GM23338 (cell line): ENCODE data around the gene C1QTNF8. TPM values are rescaled to one million over a fixed set of nuclear protein-coding genes. Genes with fewer than 3 reads are reported as not detected.

Experiments
- ATAC-seq: fragments of 200-7000 bp; cut with Tn5 transposase; 3 replicates; pipeline ENCODE4 v1.9.1; 2020
- DNase-seq: peaks from one replicate; pipeline ENCODE4 v3.0.0-alpha.2; 2015; ENCODE audit warnings: low spot score
- H2AFZ ChIP-seq: fragments of 200-600 bp; sonication (generic); 2 replicates; pipeline ENCODE4 v1.8.0; 2016; ENCODE audit warnings: antibody characterized with exemption, mild to moderate bottlenecking, moderate library complexity
- H3F3A ChIP-seq: fragments of 200-600 bp; sonication (generic); replicated peaks from 2 replicates; pipeline ENCODE4 v1.8.0; 2017; ENCODE audit warnings: antibody characterized with exemption, mixed run types, low read depth
- H3K27ac ChIP-seq: fragments of 200-600 bp; sonication (generic); 2 replicates; pipeline ENCODE4 v1.6.1; 2016; ENCODE audit warnings: low read depth
- H3K27me3 ChIP-seq: fragments of 200-600 bp; sonication (generic); 2 replicates; pipeline ENCODE4 v1.8.0; 2016; ENCODE audit warnings: mild to moderate bottlenecking, mixed run types, moderate library complexity; ENCODE audit not compliant: insufficient read depth
- H3K36me3 ChIP-seq: fragments of 200-600 bp; sonication (generic); 2 replicates; pipeline ENCODE4 v1.8.0; 2016; ENCODE audit warnings: mild to moderate bottlenecking; ENCODE audit not compliant: insufficient read depth
- H3K4me1 ChIP-seq: fragments of 200-600 bp; sonication (generic); 2 replicates; pipeline ENCODE4 v1.8.0; 2016; ENCODE audit warnings: mild to moderate bottlenecking, moderate library complexity; ENCODE audit not compliant: insufficient read depth
- H3K4me2 ChIP-seq: fragments of 200-600 bp; sonication (generic); 2 replicates; pipeline ENCODE4 v1.7.1; 2017; ENCODE audit warnings: mixed run types
- H3K4me3 ChIP-seq: fragments of 200-600 bp; sonication (generic); 2 replicates; pipeline ENCODE4 v1.6.1; 2016; ENCODE audit warnings: mixed run types
- H3K79me2 ChIP-seq: fragments of 200-600 bp; sonication (generic); replicated peaks from 2 replicates; pipeline ENCODE4 v1.8.0; 2017; ENCODE audit warnings: mild to moderate bottlenecking; ENCODE audit not compliant: insufficient read depth
- H3K9me2 ChIP-seq: fragments of 200-600 bp; sonication (generic); 2 replicates; pipeline ENCODE4 v1.8.0; 2017; ENCODE audit not compliant: insufficient read depth
- H4K20me1 ChIP-seq: fragments of 200-600 bp; sonication (generic); replicated peaks from 2 replicates; pipeline ENCODE4 v1.8.0; 2017; ENCODE audit warnings: mild to moderate bottlenecking; ENCODE audit not compliant: insufficient read depth
- H3K27ac Mint-ChIP-seq: 2 replicates; pipeline ENCODE4 v1.8.0; 2020; ENCODE audit warnings: inconsistent platforms, mild to moderate bottlenecking, moderate library complexity, mixed read lengths
- H3K27me3 Mint-ChIP-seq: 3 replicates; pipeline ENCODE4 v1.8.0; 2022; ENCODE audit warnings: low read depth, mild to moderate bottlenecking, moderate library complexity, mixed read lengths, inconsistent platforms; ENCODE audit not compliant: insufficient read depth, poor library complexity
- H3K36me3 Mint-ChIP-seq: 3 replicates; pipeline ENCODE4 v1.8.0; 2021; ENCODE audit warnings: low read depth, mild to moderate bottlenecking, inconsistent platforms, moderate library complexity, mixed read lengths
- H3K4me1 Mint-ChIP-seq: 3 replicates; pipeline ENCODE4 v1.8.0; 2020; ENCODE audit warnings: mild to moderate bottlenecking, inconsistent platforms, mixed read lengths
- H3K4me3 Mint-ChIP-seq: 3 replicates; pipeline ENCODE4 v1.8.0; 2021; ENCODE audit warnings: moderate library complexity, mild to moderate bottlenecking, inconsistent platforms, mixed read lengths
- H3K9me3 Mint-ChIP-seq: 3 replicates; pipeline ENCODE4 v1.8.0; 2020; ENCODE audit warnings: moderate library complexity, mild to moderate bottlenecking, inconsistent platforms, mixed read lengths
- EZH2 ChIP-seq: fragments of 200-600 bp; sonication (generic); IDR thresholded peaks from one replicate; pipeline ENCODE4 v1.8.0; 2017; ENCODE audit warnings: antibody characterized with exemption, mild to moderate bottlenecking, low read depth; ENCODE audit not compliant: unreplicated experiment
- JUNB ChIP-seq: IDR thresholded peaks from one replicate; pipeline ENCODE4 v1.6.1; 2016; ENCODE audit warnings: antibody characterized with exemption; ENCODE audit not compliant: unreplicated experiment
- POLR2AphosphoS5 ChIP-seq: IDR thresholded peaks from 2 replicates; pipeline ENCODE4 v1.6.1; 2016; ENCODE audit warnings: antibody characterized with exemption, low read depth
- ZNF114 ChIP-seq: fragments of 250-450 bp; sonication (Bioruptor Pico); IDR thresholded peaks from 2 replicates; pipeline ENCODE4 v1.5.0; 2020; ENCODE audit warnings: mild to moderate bottlenecking, moderate library complexity
- ZNF331 ChIP-seq: fragments of 250-450 bp; sonication (Bioruptor Pico); IDR thresholded peaks from 2 replicates; pipeline ENCODE4 v1.5.0; 2020; ENCODE audit warnings: low read depth, mild to moderate bottlenecking, moderate library complexity
- polyA plus RNA-seq: library from polyadenylated mRNA; unstranded; fragments of >200 nt; fragmentation: Nextera tagmentation; extraction: Ambion mirVana; gene quantifications from 2 replicates; pipeline ENCODE4 v1.2.1, GENCODE V29; 2016
- total RNA-seq: library from RNA; depleted of rRNA; stranded (reverse); fragments of >200 nt; shearing (Covaris generic); gene quantifications from 2 replicates; pipeline ENCODE4 v1.2.3, GENCODE V29; 2014
- TF ChIP-seq, protein P1 (sequence below): fragments of 250-450 bp; sonication (Bioruptor Pico); IDR thresholded peaks from 2 replicates; pipeline ENCODE4 v1.5.0; 2020; ENCODE audit warnings: mild to moderate bottlenecking, moderate library complexity
- TF ChIP-seq, protein P2 (sequence below): IDR thresholded peaks from 2 replicates; pipeline ENCODE4 v1.6.1; 2016; ENCODE audit warnings: antibody characterized with exemption

Gene C1QTNF8
- total and polyA plus RNA-seq, 2 experiments from 2014 or later, result not detected

GRCh38 chr16:1142911-1143310, 46.9 kb upstream of the C1QTNF8 start (continued):
- TF ChIP-seq, protein P1, sequence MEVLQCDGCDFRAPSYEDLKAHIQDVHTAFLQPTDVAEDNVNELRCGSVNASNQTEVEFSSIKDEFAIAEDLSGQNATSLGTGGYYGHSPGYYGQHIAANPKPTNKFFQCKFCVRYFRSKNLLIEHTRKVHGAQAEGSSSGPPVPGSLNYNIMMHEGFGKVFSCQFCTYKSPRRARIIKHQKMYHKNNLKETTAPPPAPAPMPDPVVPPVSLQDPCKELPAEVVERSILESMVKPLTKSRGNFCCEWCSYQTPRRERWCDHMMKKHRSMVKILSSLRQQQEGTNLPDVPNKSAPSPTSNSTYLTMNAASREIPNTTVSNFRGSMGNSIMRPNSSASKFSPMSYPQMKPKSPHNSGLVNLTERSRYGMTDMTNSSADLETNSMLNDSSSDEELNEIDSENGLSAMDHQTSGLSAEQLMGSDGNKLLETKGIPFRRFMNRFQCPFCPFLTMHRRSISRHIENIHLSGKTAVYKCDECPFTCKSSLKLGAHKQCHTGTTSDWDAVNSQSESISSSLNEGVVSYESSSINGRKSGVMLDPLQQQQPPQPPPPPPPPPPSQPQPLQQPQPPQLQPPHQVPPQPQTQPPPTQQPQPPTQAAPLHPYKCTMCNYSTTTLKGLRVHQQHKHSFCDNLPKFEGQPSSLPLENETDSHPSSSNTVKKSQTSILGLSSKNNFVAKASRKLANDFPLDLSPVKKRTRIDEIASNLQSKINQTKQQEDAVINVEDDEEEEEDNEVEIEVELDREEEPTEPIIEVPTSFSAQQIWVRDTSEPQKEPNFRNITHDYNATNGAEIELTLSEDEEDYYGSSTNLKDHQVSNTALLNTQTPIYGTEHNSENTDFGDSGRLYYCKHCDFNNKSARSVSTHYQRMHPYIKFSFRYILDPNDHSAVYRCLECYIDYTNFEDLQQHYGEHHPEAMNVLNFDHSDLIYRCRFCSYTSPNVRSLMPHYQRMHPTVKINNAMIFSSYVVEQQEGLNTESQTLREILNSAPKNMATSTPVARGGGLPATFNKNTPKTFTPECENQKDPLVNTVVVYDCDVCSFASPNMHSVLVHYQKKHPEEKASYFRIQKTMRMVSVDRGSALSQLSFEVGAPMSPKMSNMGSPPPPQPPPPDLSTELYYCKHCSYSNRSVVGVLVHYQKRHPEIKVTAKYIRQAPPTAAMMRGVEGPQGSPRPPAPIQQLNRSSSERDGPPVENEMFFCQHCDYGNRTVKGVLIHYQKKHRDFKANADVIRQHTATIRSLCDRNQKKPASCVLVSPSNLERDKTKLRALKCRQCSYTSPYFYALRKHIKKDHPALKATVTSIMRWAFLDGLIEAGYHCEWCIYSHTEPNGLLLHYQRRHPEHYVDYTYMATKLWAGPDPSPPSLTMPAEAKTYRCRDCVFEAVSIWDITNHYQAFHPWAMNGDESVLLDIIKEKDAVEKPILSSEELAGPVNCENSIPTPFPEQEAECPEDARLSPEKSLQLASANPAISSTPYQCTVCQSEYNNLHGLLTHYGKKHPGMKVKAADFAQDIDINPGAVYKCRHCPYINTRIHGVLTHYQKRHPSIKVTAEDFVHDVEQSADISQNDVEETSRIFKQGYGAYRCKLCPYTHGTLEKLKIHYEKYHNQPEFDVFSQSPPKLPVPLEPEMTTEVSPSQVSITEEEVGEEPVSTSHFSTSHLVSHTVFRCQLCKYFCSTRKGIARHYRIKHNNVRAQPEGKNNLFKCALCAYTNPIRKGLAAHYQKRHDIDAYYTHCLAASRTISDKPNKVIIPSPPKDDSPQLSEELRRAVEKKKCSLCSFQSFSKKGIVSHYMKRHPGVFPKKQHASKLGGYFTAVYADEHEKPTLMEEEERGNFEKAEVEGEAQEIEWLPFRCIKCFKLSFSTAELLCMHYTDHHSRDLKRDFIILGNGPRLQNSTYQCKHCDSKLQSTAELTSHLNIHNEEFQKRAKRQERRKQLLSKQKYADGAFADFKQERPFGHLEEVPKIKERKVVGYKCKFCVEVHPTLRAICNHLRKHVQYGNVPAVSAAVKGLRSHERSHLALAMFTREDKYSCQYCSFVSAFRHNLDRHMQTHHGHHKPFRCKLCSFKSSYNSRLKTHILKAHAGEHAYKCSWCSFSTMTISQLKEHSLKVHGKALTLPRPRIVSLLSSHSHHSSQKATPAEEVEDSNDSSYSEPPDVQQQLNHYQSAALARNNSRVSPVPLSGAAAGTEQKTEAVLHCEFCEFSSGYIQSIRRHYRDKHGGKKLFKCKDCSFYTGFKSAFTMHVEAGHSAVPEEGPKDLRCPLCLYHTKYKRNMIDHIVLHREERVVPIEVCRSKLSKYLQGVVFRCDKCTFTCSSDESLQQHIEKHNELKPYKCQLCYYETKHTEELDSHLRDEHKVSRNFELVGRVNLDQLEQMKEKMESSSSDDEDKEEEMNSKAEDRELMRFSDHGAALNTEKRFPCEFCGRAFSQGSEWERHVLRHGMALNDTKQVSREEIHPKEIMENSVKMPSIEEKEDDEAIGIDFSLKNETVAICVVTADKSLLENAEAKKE (CRISPR knock-in tag), result no peak
- TF ChIP-seq JUNB (no peak), ZNF114 (CRISPR knock-in tag) (no peak)

- Histone ChIP-seq H3K4me1 (no peaks in the 10 kb centered on the region), H3F3A (no peaks in the 10 kb centered on the region), H3K4me2 (no peak overlapping the region), H3K79me2 (no peaks in the 10 kb centered on the region), H3K27ac (no peak overlapping the region), H3K9me2 (no peaks in the 10 kb centered on the region), H3K36me3 (no peaks in the 10 kb centered on the region), H3K4me3 (no peak overlapping the region), H4K20me1 (no peaks in the 10 kb centered on the region), H2AFZ (no peak overlapping the region), H3K27me3 (no peaks in the 10 kb centered on the region)
- Mint-ChIP-seq H3K27ac (no peak overlapping the region), H3K36me3 (no peaks in the 10 kb centered on the region), H3K27me3 (peaks cover 5% of the 10 kb centered on the region), H3K9me3 (peaks cover 3% of the 10 kb centered on the region), H3K4me1 (no peaks in the 10 kb centered on the region), H3K4me3 (no peak overlapping the region)
- no peak for ATAC-seq
- TF ChIP-seq POLR2AphosphoS5 (no peak), JUNB (no peak), EZH2 (no peak), ZNF331 (CRISPR knock-in tag) (no peak)
- TF ChIP-seq, protein P2, sequence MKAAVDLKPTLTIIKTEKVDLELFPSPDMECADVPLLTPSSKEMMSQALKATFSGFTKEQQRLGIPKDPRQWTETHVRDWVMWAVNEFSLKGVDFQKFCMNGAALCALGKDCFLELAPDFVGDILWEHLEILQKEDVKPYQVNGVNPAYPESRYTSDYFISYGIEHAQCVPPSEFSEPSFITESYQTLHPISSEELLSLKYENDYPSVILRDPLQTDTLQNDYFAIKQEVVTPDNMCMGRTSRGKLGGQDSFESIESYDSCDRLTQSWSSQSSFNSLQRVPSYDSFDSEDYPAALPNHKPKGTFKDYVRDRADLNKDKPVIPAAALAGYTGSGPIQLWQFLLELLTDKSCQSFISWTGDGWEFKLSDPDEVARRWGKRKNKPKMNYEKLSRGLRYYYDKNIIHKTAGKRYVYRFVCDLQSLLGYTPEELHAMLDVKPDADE, result no peak
- DNase-seq, result no peak
These were observed 45.7 kb upstream of the C1QTNF8 start for GRCh38 chr16:1141716-1142115.
